ENCODE data around the gene RUSC2. TPM values are rescaled to one million over a fixed set of nuclear protein-coding genes. Genes with fewer than 3 reads are reported as not detected.

RUSC2 gene
- total and polyA plus RNA-seq, 2 of the 13 experiments (the other 11 are each of a cell fraction or from before 2014, with no cell fraction given), result 2.8 to 3.3 TPM

GRCh38 chr9:35446012-35446411 is 43.9 kb upstream of the RUSC2 start:
- H3K9me3 ChIP-seq (ENCODE audit: low read length), result no peaks in the 10 kb centered on the region
- H2AFZ ChIP-seq (ENCODE audit: low read length), result no peak overlapping the region
- H3K27me3 ChIP-seq (ENCODE audit: control insufficient read depth in 1 of 2, insufficient read depth in 2 of 2, low read length in 2 of 2), result no peaks in the 10 kb centered on the region
- ChIA-PET CTCF (ENCODE audit: low intra/inter-chr PET ratio, low total read pairs) (no interaction called here), POLR2A (no interaction called here)
- no peak for DNase-seq (ENCODE audit: low spot score)
- no TSS peak for BruUV-seq (replicated peaks)
- in situ Hi-C loops (cut with HindIII; ENCODE audit: extremely low pct_ligation_motif_present, low pct_unique_long_range_greater_than_20kb), result no loop called here
- no peak overlapping the region for H3K4me2 ChIP-seq (ENCODE audit: low read depth, low read length)
- H3K27ac ChIP-seq (ENCODE audit: extremely low read length, insufficient read depth, low read length), result no peak overlapping the region
- intact Hi-C loops (cut with micrococcal nuclease; ENCODE audit: unreplicated experiment), result no loop called here
- WGBS (ENCODE audit: low lambda C conversion rate), result 74% methylated on average over 3 of the region's 3 CpGs
- no peaks in the 10 kb centered on the region for H3K79me2 ChIP-seq (ENCODE audit: insufficient read depth, low read length)
- peaks cover 16% of the 10 kb centered on the region for H3K4me1 ChIP-seq (ENCODE audit: insufficient read depth, low read length)
- ATAC-seq, result no peak
- H3K4me3 ChIP-seq (replicated peaks in 1 of 3; ENCODE audit: insufficient read depth in 1 of 3, low read depth in 2 of 3, low read length in 3 of 3), result no peak overlapping the region
- no peaks in the 10 kb centered on the region for H4K20me1 ChIP-seq (ENCODE audit: insufficient read depth, low read length)
- no peak for FAIRE-seq
- no peak overlapping the region for H3K9ac ChIP-seq (ENCODE audit: insufficient read depth, low read depth, low read length)
- no peaks in the 10 kb centered on the region for H3K36me3 ChIP-seq (replicated peaks in 1 of 2; ENCODE audit: control insufficient read depth in 1 of 2, insufficient read depth in 2 of 2, low read length in 2 of 2)
- TF ChIP-seq KDM1A (CRISPR knock-in tag; IDR thresholded peaks at IDR 0.05), result no peak
- TF ChIP-seq TRAFD1 (CRISPR knock-in tag; IDR thresholded peaks at IDR 0.05; ENCODE audit: borderline replicate concordance), result no peak
- no peak for TF ChIP-seq RCOR2 (CRISPR knock-in tag; IDR thresholded peaks at IDR 0.05)
- TF ChIP-seq, protein P1, sequence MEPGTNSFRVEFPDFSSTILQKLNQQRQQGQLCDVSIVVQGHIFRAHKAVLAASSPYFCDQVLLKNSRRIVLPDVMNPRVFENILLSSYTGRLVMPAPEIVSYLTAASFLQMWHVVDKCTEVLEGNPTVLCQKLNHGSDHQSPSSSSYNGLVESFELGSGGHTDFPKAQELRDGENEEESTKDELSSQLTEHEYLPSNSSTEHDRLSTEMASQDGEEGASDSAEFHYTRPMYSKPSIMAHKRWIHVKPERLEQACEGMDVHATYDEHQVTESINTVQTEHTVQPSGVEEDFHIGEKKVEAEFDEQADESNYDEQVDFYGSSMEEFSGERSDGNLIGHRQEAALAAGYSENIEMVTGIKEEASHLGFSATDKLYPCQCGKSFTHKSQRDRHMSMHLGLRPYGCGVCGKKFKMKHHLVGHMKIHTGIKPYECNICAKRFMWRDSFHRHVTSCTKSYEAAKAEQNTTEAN (CRISPR knock-in tag; conservative IDR thresholded peaks at IDR 0.05), result no peak
- TF ChIP-seq SKIL (CRISPR knock-in tag; IDR thresholded peaks at IDR 0.05; ENCODE audit: borderline replicate concordance), result no peak
- no peak for TF ChIP-seq PRDM10 (CRISPR knock-in tag; IDR thresholded peaks at IDR 0.05; ENCODE audit: low read depth)
- no peak for TF ChIP-seq PATZ1 (CRISPR knock-in tag; IDR thresholded peaks at IDR 0.05)
- TF ChIP-seq ZNF451 (CRISPR knock-in tag; IDR thresholded peaks at IDR 0.05), result no peak
- no peak for TF ChIP-seq THAP11 (CRISPR knock-in tag; IDR thresholded peaks at IDR 0.05)
- no peak for TF ChIP-seq JUN (CRISPR knock-in tag; IDR thresholded peaks at IDR 0.05)
- TF ChIP-seq, protein P2, sequence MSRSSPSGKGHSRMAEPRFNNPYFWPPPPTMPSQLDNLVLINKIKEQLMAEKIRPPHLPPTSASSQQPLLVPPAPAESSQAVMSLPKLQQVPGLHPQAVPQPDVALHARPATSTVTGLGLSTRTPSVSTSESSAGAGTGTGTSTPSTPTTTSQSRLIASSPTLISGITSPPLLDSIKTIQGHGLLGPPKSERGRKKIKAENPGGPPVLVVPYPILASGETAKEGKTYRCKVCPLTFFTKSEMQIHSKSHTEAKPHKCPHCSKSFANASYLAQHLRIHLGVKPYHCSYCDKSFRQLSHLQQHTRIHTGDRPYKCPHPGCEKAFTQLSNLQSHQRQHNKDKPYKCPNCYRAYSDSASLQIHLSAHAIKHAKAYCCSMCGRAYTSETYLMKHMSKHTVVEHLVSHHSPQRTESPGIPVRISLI (CRISPR knock-in tag; IDR thresholded peaks at IDR 0.05; ENCODE audit: borderline replicate concordance), result no peak
